DMS114 treated with DMSO at 0.1 percent for 48 hours (cell line): Measurements from ENCODE around the gene KLHL29.

Source experiments
- DNase-seq: peaks from one replicate; lab custom pipeline; 2025; ENCODE audit not compliant: unreplicated experiment; lab: John Stamatoyannopoulos, UW

Gene KLHL29

GRCh38 chr2:23563673-23564614 is 179.0 kb downstream of the KLHL29 start:
- DNase-seq: no peak

- DNase-seq: no peak
Measured at GRCh38 chr2:23564615-23564960, 179.6 kb downstream of the KLHL29 start.

GRCh38 chr2:23565374-23565773 is 180.4 kb downstream of the KLHL29 start:
- DNase-seq: no peak

- DNase-seq: no peak
Measured at GRCh38 chr2:23565814-23566213, 180.8 kb downstream of the KLHL29 start.

GRCh38 chr2:23566241-23567142 is 181.5 kb downstream of the KLHL29 start:
- DNase-seq: no peak

GRCh38 chr2:23567161-23567756 is 182.3 kb downstream of the KLHL29 start:
- DNase-seq: no peak

GRCh38 chr2:23568211-23568610 is 183.2 kb downstream of the KLHL29 start:
- no peak for DNase-seq

GRCh38 chr2:23568626-23569190 is 183.7 kb downstream of the KLHL29 start:
- DNase-seq: no peak

- no peak for DNase-seq
Measured at GRCh38 chr2:23569761-23570365, 184.9 kb downstream of the KLHL29 start.

- no peak for DNase-seq
Measured at GRCh38 chr2:23571085-23571484, 186.1 kb downstream of the KLHL29 start.

- no peak for DNase-seq
Measured at GRCh38 chr2:23571527-23572282, 186.7 kb downstream of the KLHL29 start.

GRCh38 chr2:23574919-23575654 is 190.1 kb downstream of the KLHL29 start:
- no peak for DNase-seq

GRCh38 chr2:23578964-23579671 is 194.1 kb downstream of the KLHL29 start:
- no peak for DNase-seq

GRCh38 chr2:23579674-23580073 is 194.7 kb downstream of the KLHL29 start:
- DNase-seq: no peak

- DNase-seq: no peak
Measured at GRCh38 chr2:23583467-23583866, 198.5 kb downstream of the KLHL29 start.

- no peak for DNase-seq
Measured at GRCh38 chr2:23584054-23584745, 199.2 kb downstream of the KLHL29 start.

GRCh38 chr2:23585273-23586170 is 200.5 kb downstream of the KLHL29 start:
- no peak for DNase-seq
